ENCODE results near the gene MDN1. TPM values are rescaled to one million over a fixed set of nuclear protein-coding genes. Genes with fewer than 3 reads are reported as not detected.

The MDN1 gene
- total RNA-seq, 1 experiment from 2014 or later: 53.6 TPM

Other genes starting within 250 kb of the MDN1 start
- 26.3 TPM for gene LYRM2, start 181.0 kb downstream of the MDN1 start, total RNA-seq (2021; ENCODE audit: unreplicated experiment)
- 18.6 TPM for gene CASP8AP2, start 10.1 kb upstream of the MDN1 start, total RNA-seq (2021; ENCODE audit: unreplicated experiment)
- not detected for gene GJA10, start 74.7 kb upstream of the MDN1 start, total RNA-seq (2021; ENCODE audit: unreplicated experiment)